WTC11 (cell line): ENCODE data around the gene POLK. TPM values are rescaled to one million over a fixed set of nuclear protein-coding genes. Genes with fewer than 3 reads are reported as not detected.
"Not testable (repeated sequence)": the region's sequence is repeated elsewhere in the genome, so short reads cannot be mapped to it uniquely, and the experiment has no call there.

Source experiments
- ATAC-seq: fragments of 200-7000 bp; cut with Tn5 transposase; 2 replicates; pipeline ENCODE4 v1.10.0; 2021; ENCODE audit warnings: mild to moderate bottlenecking, moderate library complexity
- CTCF ChIA-PET: fragments of 300-600 bp; sonication (Branson Sonifier 250); formaldehyde crosslinking; loops from one replicate; lab custom pipeline; 2021; ENCODE audit warnings: antibody characterized with exemption; lab: Charles Lee
- POLR2A ChIA-PET: fragments of 350-600 bp; sonication (Branson Sonifier 250); formaldehyde crosslinking; loops from one replicate; lab custom pipeline; 2021; ENCODE audit warnings: antibody characterized with exemption; lab: Charles Lee
- DNase-seq: peaks from one replicate; pipeline ENCODE4 v3.0.0; 2021; ENCODE audit warnings: low spot score
- H3K27ac Mint-ChIP-seq: 2 replicates; pipeline ENCODE4 v1.8.0; 2021; ENCODE audit warnings: mixed read lengths
- H3K27me3 Mint-ChIP-seq: 2 replicates; pipeline ENCODE4 v1.8.0; 2021; ENCODE audit warnings: low read depth, mild to moderate bottlenecking, moderate library complexity, mixed read lengths
- H3K36me3 Mint-ChIP-seq: 2 replicates; pipeline ENCODE4 v1.8.0; 2021; ENCODE audit warnings: mixed read lengths
- H3K4me1 Mint-ChIP-seq: 2 replicates; pipeline ENCODE4 v1.8.0; 2022; ENCODE audit warnings: mixed read lengths
- H3K4me3 Mint-ChIP-seq: 2 replicates; pipeline ENCODE4 v1.8.0; 2021; ENCODE audit warnings: mild to moderate bottlenecking, moderate library complexity, mixed read lengths
- H3K9me3 Mint-ChIP-seq: 2 replicates; pipeline ENCODE4 v1.8.0; 2021; ENCODE audit warnings: mixed read lengths
- ATF1 ChIP-seq: sonication (generic); formaldehyde crosslinking; IDR thresholded peaks from 2 replicates; pipeline ENCODE4 v1.8.1; 2023; ENCODE audit warnings: mild to moderate bottlenecking, moderate library complexity, missing genetic modification reagents
- ATF2 ChIP-seq: sonication (generic); formaldehyde crosslinking; IDR thresholded peaks from 2 replicates; pipeline ENCODE4 v1.8.1; 2022; ENCODE audit warnings: low read depth, missing genetic modification reagents, borderline replicate concordance
- MXD4 ChIP-seq: fragments of 250-450 bp; sonication (Bioruptor Pico); IDR thresholded peaks from 2 replicates; pipeline ENCODE4 v1.8.0; 2021; ENCODE audit warnings: mild to moderate bottlenecking, moderate library complexity, borderline replicate concordance
- PRRX2 ChIP-seq: fragments of 250-450 bp; sonication (Bioruptor Pico); IDR thresholded peaks from 2 replicates; pipeline ENCODE4 v1.8.0; 2021; ENCODE audit warnings: mild to moderate bottlenecking
- ZNF281 ChIP-seq: sonication (generic); formaldehyde crosslinking; IDR thresholded peaks from 2 replicates; pipeline ENCODE4 v1.8.0; 2023; ENCODE audit warnings: mild to moderate bottlenecking, missing genetic modification reagents
- ZNF425 ChIP-seq: fragments of 250-450 bp; sonication (Bioruptor Pico); conservative IDR thresholded peaks from 2 replicates; pipeline ENCODE4 v1.9.0; 2021; ENCODE audit warnings: mild to moderate bottlenecking
- ZNF512 ChIP-seq: sonication (generic); formaldehyde crosslinking; IDR thresholded peaks from 2 replicates; pipeline ENCODE4 v1.8.1; 2022; ENCODE audit warnings: missing genetic modification reagents, borderline replicate concordance
- total RNA-seq: library from RNA; stranded (reverse); gene quantifications from 3 replicates; pipeline ENCODE4 v1.2.3, GENCODE V29; 2021
- TF ChIP-seq, protein P1 (sequence below): fragments of 250-450 bp; sonication (Bioruptor Pico); IDR thresholded peaks from 2 replicates; pipeline ENCODE4 v1.9.0; 2021; ENCODE audit warnings: mild to moderate bottlenecking

POLK gene
- total RNA-seq, 1 experiment from 2014 or later, result 7.1 TPM

DNA sequence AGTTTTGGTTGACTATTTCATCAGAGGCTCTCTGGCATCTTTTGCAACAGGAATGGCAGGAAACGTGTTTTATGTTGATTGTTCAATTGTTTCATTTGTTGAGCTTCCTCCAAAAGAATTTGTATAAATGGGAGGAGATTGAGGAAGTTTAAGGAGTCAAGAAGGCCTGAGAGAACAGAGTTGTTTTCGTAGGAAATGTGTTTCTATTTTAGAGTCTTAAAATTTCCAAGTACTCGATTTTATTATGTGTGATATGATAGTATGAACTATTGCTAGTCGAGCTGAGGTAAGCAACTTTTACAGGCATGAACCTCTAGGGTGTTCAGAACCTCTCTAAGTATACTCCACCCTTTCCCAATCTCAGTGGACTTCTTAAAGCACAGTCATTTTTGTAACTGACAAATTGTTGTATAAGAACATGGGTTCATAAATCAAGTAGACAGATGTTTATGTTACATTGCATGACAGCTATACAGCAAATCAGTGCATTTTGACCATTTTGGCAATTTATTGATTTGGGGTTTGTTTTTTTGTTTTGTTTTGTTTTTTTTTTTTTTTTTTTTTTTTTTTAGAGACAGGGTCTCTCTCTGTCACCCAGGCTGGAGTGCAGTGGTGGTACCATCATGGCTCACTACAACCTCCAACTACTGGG lies 47.4 kb downstream of the POLK start (continued):
- no peak for TF ChIP-seq ZNF281
- no peak for TF ChIP-seq ATF2 (CRISPR knock-in tag)

DNA sequence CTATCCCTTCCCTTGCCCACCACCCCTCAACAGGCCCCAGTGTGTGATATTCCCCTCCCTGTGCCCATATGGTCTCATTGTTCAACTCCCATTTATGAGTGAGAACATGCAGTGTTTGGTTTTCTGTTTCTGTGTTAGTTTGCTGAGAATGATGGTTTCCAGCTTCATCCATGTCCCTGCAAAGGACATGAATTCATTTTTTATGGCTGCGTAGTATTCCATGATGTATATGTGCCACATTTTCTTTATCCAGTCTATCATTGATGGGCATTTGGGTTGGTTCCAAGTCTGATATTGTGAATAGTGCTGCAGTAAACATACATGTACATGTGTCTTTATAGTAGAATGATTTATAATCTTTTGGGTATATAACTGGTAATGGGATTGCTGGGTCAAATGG lies 49.0 kb downstream of the POLK start:
- POLR2A ChIA-PET, ATAC-seq, CTCF ChIA-PET, H3K4me3 Mint-ChIP-seq, H3K27ac Mint-ChIP-seq, H3K27me3 Mint-ChIP-seq, H3K4me1 Mint-ChIP-seq, DNase-seq: not testable (repeated sequence)
- Mint-ChIP-seq H3K9me3 (peaks cover 36% of the 10 kb centered on the region), H3K36me3 (peaks cover 29% of the 10 kb centered on the region)

DNA sequence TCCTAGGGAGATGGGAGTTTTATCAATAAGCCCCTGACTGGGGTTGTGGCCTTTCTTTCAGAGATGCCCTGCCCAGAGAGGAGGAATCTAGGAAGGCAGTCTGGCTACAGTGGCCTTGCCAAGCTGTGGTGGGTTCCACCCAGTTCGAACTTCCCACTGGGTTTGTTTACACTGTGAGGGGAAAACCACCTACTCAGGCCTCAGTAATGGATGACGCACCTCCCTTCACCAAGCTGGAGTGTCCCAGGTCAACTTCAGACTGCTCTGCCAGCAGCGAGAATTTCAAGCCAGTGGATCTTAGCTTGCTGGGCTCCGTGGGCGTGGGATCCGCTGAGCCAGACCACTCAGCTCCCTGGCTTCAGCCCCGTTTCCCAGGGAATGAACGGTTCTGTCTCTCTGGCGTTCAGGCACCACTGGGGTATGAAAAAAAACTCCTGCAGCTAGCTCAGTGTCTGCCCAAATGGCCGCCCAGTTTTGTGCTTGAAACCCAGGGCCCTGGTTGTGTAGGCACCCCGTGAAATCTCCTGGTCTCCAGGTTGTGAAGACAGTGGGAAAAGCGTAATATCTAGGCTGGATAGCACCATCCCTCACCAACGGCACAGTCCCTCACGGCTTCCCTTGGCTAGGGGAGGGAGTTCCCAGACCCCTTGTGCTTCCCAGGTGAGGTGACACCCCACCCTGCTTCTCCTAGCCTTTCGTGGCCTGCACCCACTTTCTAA lies 54.5 kb downstream of the POLK start:
- DNase-seq, H3K4me3 Mint-ChIP-seq, ATAC-seq, H3K4me1 Mint-ChIP-seq, CTCF ChIA-PET, H3K27me3 Mint-ChIP-seq, H3K27ac Mint-ChIP-seq: not testable (repeated sequence)
- POLR2A ChIA-PET, result interaction anchor here (0.5 kb wide), 1 partner anchor 13 kb away, joined by 3 read pairs; no protein-coding TSS in a partner anchor
- Mint-ChIP-seq H3K9me3 (peaks cover 30% of the 10 kb centered on the region), H3K36me3 (peaks cover 31% of the 10 kb centered on the region)

GRCh38 chr5:75566710-75567309 lies 55.1 kb downstream of the POLK start:
- peaks cover 5% of the 10 kb centered on the region for H3K4me1 Mint-ChIP-seq
- no peaks in the 10 kb centered on the region for H3K27me3 Mint-ChIP-seq
- POLR2A ChIA-PET, result no interaction called here
- no peak overlapping the region for H3K4me3 Mint-ChIP-seq
- H3K36me3 Mint-ChIP-seq, result peaks cover 31% of the 10 kb centered on the region
- H3K9me3 Mint-ChIP-seq, result peaks cover 27% of the 10 kb centered on the region
- H3K27ac Mint-ChIP-seq, result no peak overlapping the region
- DNase-seq (no peak), ATAC-seq (no peak)
- no peak for TF ChIP-seq ATF1 (CRISPR knock-in tag)
- no peak for TF ChIP-seq ZNF425
- no peak for TF ChIP-seq ZNF512 (CRISPR knock-in tag)
- TF ChIP-seq MXD4 (CRISPR knock-in tag), result no peak
- TF ChIP-seq, protein P1, sequence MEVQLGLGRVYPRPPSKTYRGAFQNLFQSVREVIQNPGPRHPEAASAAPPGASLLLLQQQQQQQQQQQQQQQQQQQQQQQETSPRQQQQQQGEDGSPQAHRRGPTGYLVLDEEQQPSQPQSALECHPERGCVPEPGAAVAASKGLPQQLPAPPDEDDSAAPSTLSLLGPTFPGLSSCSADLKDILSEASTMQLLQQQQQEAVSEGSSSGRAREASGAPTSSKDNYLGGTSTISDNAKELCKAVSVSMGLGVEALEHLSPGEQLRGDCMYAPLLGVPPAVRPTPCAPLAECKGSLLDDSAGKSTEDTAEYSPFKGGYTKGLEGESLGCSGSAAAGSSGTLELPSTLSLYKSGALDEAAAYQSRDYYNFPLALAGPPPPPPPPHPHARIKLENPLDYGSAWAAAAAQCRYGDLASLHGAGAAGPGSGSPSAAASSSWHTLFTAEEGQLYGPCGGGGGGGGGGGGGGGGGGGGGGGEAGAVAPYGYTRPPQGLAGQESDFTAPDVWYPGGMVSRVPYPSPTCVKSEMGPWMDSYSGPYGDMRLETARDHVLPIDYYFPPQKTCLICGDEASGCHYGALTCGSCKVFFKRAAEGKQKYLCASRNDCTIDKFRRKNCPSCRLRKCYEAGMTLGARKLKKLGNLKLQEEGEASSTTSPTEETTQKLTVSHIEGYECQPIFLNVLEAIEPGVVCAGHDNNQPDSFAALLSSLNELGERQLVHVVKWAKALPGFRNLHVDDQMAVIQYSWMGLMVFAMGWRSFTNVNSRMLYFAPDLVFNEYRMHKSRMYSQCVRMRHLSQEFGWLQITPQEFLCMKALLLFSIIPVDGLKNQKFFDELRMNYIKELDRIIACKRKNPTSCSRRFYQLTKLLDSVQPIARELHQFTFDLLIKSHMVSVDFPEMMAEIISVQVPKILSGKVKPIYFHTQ (CRISPR knock-in tag), result no peak
- TF ChIP-seq PRRX2 (CRISPR knock-in tag), result no peak
- CTCF ChIA-PET, result no interaction called here
